HG03066 (cell line): ENCODE results near the gene SCD5.
"Not testable (repeated sequence)": the region's sequence is repeated elsewhere in the genome, so short reads cannot be mapped to it uniquely, and the experiment has no call there.

Experiments
- ATAC-seq: cut with Tn5 transposase; IDR thresholded peaks from one replicate; pipeline ENCODE4 v1.9.1; 2021; ENCODE audit warnings: low read depth; ENCODE audit not compliant: unreplicated experiment

Gene SCD5

DNA sequence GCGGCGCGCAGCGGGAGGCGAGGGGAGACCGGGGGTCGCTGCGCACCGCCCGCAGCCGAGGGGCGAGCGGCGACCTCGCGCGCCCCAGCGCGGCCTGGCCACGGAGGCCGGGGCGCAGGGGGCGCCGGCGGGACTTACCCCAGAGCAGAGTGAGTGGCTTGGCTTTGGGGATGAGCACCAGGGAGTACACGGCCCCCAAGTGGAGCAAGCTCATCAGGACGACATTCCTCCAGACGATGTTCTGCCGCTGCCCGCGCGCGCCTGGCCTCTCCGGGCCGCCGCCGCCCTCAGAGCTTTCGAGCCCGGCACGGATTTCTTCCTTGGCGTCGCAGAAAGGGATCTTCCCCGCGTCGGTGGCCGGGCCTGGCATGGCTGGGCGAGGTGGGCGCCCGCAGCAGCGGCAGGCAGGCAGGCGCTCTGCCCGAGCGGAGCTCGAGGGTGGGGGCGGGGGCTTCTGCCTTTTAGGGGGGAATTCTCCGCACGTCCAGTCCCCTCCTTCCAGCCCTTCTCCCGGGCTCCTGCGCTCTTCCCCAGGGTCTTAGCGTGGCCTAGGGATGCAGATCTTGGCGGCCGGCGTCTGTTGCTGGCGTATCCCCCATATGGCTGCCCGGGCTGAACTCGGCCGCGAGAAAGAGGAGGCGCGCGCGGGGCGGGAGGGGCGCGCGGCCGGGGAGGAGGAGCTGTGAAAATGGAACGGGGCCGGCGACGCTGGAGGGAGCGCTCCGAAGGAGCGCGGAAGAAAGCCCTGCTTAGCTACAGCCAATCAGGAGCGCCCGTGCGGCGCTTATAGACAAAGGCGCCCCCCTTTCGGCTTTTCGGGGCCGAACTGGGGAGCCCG is at the start of gene SCD5:
TSS of gene SCD5 (minus strand) at position 629 of the 838 bp plus-strand sequence. CDS start at position 370, 259 bp downstream.
- peak; percentile 88 for ATAC-seq

DNA sequence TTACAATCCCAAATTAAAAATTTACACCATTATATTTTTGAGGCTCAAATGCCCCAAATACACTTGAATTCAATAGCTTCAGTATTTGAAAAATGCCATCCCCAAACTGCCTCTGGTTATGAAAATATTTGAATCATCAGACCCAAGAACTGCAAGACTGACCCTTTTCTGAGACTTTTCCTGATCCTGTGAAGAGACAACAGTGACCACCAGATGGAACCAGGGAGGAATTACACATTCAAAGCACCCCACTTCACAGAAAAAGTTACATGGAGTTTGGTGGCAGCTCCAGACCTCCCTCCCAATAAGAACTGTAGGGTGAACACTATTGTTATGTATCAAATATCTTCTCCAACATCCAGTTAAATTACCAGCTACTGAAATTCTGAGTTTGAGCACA is 44.0 kb upstream of the SCD5 start:
- no peak for ATAC-seq

DNA sequence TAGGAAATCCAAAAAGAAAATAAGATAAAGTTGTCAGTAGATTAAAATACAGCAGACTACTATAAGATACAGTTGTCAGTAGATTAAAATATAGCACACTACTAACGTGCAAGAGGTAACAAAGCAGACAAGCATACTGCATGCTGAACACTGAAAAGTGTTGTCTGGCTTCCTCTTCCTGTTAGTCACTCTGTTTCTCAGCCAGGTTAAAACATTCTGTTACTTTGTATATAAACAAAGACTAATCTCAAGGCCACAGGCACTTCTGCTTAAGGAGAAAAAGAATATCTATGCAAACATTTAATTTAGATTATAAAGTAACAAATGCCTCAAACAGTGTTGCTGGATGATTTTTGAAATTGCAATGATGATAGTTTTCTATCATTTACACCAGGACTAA is 41.0 kb upstream of the SCD5 start:
- ATAC-seq = no peak

DNA sequence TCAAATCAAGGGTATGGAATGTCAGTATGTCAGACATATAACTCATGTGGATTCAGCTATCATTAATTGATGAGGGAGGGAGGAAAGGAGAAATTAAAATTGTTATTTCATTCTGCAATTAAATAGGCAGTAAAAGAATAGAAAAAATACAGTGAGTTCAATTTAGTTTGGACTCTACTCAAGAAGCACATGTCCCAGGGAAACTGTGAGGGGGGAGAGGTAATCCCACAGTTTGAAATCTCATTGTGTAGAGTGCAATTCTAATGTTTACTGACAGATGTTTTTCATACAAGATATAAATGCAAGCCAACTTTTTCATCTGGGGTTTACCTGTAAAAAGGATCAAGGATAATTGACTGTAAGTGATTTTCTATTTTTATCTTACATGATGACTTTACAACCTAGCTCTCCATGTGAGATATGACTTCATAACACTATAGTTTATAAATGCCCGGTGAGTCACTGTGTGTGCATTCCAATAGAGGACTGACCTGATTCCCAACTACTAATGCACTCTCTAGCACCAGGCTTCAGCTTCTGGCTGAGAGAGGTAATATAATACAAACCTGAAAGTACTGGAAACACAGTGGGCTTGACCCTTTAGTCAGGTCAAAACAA is 35.2 kb upstream of the SCD5 start:
- ATAC-seq = no peak

DNA sequence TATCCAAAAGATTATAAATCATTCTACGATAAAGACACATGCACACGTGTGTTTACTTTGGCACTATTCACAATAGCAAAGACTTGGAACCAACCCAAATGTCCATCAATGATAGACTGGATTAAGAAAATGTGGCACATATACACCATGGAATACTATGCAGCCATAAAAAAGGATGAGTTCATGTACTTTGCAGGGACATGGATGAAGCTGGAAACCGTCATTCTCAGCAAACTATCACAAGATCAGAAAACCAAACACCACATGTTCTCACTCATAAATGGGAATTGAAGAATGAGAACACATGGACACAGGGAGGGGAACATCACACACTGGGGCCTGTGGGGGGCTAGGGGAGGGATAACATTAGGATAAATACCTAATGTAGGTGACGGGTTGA is 34.5 kb upstream of the SCD5 start:
- not testable (repeated sequence) for ATAC-seq

DNA sequence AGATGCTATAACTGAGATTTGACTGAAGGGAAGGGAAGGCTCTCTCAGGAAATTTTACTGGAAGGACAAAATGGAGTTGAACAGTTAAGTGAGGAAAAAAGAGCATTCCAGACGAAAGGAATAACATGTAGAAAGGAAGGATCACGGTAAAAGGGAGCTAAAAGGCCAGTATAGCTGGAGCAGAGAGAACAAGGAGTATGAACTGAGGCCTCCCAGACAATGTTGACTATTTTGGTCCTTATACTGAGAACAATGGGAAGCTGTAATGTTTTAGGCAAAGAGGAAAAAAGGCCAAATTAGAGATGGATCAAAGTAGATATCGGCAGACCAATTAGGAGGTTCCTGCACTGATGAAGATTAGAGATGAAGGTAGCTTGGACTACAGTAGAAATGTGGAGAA is 26.8 kb upstream of the SCD5 start:
- no peak for ATAC-seq

DNA sequence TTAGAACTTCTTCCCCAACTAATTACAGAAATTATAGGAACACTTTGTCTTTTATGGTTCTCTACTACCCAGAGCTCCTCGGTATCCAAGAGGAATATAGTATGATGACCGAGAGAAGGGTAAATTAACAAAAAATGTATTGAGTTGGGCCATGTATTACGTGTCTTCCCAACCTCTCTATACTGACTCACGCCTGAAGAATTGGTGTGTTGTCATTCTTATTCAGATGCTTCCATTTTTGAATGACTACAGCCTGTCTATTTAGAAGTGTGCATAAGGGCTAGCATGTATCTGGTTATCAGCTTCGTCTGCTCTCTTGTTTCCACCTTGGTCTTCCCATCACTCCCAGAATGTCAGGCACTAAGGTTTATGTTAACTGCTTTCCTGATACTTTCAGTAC is 24.5 kb upstream of the SCD5 start:
- no peak for ATAC-seq

DNA sequence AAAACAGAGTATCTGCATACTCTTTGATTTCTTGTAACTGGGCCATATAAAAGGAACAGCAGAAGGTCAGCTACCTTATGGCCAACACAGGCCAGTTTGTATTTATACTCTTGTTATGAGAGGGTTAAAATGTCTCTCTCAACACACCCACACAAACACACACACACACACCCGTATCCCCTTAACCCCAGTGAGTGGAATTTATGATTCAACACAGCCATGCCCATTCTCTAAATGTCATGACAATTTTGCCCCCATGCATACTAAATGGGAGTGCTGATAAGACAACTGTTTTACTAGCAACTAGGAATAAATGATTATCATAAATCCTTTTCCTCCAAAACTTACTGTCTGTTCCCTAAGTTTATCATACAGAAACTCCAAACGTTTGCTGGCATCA is 22.1 kb upstream of the SCD5 start:
- no peak for ATAC-seq

DNA sequence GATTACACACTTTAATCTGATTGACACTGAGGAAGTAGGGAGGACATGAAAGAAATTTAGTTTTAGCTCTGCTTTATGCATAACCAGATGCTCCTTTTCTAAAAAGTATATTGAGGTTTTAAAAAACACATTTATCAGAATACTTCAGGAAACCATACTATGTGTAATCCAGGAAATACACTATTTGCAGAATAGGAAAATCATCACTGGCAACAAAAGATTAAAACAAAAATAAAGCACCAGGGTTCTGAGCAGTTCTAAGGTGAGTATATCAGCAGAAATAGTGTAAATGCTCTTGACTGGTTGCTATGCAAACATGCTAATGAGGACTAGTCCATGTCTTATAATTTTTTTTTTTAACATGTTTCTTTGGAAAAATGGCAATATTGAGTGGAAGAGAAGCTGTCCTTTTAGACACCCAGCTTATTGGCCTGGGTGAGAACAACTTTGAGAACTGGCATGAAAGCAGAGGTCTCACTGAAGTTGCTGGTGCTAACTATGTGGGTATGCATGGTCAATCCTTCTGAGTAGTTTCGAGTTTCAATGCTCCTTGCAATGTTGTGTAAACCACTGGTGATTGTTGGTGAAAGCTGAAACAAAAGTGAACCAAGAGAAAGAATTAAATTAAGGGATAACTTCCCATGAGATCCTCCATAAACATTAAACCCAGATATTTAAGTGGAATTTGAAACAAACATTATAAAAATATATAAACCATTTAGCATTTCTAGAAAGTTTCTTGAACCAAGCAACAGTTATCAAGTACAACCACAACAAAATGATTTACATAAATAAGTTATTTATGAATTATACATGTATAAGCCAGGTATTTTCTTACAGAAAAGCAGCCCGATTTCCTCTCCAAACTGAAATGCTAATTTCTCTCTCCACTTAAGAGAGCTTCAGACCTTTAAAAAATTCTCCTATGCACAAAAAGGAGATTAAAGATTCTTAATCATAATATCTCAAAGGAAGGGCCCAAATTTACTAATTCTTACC is 20.4 kb upstream of the SCD5 start:
- ATAC-seq = peak; percentile 73

DNA sequence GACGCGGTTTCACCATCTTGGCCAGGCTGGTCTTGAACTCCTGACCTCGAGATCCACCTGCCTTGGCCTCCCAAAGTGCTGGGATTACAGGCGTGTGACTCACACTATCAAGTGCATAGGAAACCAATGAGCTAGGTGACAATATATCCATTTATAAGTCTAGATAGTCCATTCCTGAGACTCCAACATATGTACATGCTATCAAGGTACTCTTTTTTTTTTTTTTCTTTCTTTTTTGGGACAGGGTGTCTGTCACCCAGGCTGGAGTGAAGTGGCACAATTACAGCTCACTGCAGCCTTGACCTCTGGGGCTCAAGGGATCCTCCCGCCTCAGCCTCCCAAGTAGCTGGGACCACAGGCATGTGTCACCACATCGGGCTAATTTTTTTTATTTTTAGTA is 18.3 kb upstream of the SCD5 start:
- not testable (repeated sequence) for ATAC-seq

DNA sequence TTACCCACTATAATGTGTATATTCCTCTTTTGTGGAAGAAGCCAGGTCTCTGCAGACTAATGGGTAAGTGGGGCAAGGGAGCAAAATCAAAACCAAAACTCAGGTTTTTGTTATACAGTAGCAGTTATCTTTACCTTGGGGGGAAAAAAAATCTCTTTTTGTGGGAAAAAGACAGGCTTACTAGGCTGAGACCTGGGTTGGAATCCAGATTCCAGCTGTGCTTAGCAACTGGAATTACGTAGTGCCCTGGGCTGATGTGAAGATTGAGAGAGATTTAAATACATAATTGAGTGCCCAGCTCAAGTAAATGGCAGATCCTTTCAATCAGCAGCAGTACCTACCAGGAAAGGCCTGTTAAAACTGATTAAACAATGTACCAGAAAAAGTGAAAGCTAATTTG is 15.4 kb upstream of the SCD5 start:
- no peak for ATAC-seq

DNA sequence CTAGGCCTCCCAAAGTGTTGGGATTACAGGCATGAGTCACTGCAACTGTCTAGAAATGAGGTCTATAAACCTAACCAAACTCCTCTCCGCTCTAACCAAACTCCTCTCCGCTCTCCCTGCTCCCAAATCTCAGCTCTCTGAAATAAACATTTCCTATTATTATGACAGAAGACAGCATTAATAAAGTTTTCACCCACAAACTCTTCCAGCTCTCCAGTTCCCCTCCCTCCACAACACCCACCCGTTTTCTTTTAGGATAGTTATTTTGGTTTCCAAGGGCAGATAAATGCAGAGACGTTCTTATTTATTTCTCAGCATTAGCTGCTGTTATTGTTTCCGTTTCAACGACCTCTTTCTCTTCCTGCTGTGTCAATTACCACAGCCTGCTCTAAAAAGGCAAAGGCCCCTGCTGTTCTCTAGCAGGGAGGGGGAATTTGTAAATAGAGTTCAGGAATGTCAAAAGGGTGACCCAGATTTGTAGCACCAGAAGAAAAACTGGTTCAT is 13.3 kb upstream of the SCD5 start:
- no peak for ATAC-seq

DNA sequence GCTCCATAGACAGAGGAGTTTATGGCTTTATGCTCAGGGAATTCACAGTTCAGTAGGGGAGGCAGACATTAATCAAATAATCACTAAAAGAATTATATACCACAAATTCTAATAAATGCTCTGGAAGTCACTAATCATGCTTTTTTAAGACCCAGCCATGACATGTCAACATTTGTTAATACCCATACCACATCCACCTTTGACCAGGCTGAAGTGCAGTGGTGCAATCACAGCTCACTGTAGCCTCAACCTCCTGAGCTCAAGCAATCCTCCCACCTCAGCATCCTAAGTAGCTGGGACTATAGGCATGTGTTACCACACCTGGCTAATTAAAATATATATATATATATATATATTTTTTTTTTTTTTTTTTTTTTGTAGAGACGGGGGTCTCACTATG is 12.8 kb upstream of the SCD5 start:
- ATAC-seq = no peak

DNA sequence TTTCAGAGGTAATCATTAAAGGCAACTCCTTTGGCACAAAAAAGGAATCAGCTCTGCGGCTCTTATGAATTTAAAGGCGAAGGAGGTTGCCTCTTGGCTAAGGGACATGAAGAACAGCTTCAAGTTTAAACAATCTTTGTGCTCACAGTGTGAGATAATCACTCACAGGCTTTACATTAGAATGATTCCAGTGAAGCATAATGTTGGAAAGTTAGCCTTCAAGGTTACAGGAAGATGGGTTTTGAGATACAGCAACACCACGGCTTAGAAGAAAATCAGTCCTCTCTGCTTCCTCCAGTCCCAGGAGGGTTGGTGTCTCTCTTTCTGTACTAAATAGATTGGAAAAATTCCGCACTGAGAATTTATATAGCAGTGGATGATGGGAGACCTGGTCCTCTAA is 11.6 kb upstream of the SCD5 start:
- no peak for ATAC-seq

DNA sequence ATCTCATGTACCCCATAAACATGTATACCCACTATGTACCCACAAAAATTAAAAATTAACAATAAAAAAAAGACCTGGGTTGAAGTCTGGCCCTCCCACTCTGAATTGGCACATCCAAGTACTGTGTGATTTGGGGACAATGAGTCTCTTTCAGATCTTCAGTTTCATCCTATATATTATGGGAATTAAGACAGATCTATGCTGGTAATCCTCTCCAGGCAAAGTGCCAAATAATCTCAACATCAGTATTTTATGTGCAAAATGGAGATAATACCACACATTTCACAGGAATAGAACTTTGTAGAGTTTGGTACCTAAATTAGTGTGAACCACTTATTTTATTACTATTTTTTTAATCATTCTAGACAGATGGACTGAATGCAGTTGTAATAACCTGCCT is 11.0 kb upstream of the SCD5 start:
- no peak for ATAC-seq

DNA sequence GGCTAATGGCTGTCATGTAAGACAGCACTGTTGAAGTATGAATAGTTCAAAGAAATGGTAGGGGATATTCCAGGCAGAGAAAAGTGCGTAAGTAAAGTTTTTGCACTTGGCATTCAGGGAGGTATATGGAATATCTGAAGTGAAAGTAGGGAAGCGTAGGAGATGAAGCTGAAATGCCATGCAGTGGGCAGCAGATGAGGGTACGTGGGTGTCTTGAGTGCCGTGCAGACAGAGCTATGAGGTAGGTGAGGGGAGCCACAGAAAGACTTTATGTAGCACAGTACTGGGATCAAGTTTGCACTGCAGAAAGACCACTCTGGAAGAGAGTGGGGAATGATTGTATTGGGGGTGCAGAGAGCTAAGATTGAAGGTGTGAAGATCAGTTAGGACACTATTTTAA is 5.2 kb upstream of the SCD5 start:
- no peak for ATAC-seq

DNA sequence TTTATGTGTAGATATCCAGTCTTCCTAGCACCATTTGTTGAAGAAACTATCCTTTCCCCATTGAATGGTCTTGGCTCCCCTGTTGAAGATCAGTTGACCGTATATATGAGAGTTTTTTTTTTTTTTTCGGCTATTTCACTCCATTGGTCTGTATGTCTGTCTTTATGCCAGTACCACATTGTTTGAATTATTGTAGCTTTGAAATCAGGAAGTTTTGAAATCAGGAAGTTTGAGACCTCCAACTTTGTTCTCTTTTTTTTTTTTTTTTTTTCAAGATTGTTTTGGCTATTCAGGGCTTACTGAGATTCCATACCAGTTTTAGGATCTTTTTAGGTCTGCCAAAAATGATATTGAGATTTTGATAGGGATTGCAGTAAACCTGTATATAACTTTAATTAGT is 4.3 kb upstream of the SCD5 start:
- ATAC-seq = no peak

DNA sequence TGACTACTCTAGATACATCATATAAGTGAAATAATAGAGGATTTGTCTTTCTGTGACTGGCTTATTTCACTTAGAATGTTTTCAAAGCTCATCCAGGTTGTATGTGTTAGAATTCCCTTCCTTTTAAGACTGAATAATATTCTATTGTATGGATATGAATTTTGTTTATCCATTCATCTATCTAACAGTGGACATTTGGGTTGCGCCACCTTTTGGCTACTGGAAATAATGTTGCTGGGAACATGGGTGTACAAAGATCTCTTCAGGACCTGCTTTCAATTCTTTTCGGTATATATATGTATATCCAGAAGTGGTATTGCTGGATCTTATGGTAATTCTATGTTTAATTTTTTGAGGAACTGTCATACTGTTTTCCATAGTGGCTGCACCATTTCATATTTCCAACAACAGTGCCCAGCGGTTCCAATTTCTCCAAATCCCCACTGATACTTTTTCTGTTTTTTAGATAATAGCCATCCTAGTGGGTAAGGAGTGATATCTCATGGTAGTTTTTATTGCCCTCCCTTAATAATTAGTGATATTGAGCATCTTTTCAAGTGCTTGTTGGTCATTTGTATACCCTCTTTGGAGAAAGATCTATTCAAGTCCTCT is 3.4 kb upstream of the SCD5 start:
- no peak for ATAC-seq

DNA sequence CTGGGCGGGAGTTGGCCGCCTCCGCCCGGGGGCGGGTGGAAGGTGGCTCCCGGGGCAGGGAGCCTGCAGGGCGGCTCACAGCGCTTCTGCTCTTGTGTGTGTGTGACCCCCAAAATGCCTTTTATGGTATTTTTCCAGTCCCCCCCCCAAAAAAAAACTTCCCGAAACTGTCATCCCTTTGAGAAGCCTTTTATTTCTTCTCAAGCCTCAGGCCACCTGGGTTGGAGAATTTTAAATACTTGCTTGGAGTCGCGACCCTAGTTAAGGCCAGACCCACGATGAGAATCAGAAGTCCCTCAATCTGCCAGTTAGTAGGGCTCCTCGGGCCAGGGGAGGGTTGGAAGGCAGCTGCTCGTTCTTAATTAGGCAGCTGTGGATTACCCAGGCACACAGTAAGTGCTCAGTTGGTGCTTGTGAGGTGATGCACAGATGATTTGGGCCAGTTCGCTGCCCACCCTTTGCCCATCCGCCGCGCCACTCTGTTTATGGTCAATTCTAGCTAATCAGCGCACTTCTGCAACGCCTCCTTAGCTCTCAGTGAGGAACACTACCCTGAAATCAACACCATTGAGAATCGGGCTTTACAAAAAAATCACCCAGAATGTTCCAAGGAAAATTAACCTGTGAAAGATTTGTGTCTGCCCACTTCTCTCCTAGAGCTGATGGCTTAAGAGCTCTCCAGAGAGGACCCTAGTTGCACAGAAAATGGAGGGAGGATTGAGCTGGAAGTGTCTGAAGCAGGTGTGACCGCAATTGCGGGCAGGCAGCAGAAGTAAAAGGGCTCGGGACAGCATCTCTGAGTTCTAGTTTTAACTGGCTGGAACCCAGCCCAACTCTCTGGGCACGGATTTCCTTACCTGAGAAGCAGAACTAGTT is 648 bp upstream of the SCD5 start:
- ATAC-seq = no peak
